Astrocyte of the cerebellum (primary cell): ENCODE results near the gene SPOP.
"Not testable (repeated sequence)": the region's sequence is repeated elsewhere in the genome, so short reads cannot be mapped to it uniquely, and the experiment has no call there.

Source experiments
- DNase-seq: peaks from one replicate; pipeline ENCODE4 v3.0.0-alpha.2; 2011; ENCODE audit warnings: low read depth
- H3K4me3 ChIP-seq: 2 replicates; pipeline ENCODE4 v1.5.1; 2011; ENCODE audit warnings: mild to moderate bottlenecking, low read depth, low read length, moderate library complexity
- in situ Hi-C: cut with HindIII; loops from 2 replicates; pipeline ENCODE4 v1.10.0; 2017; ENCODE audit warnings: low sequenced_read_pairs
- TF ChIP-seq, protein P1 (sequence below): IDR thresholded peaks from 2 replicates; pipeline ENCODE4 v1.5.1; 2012; ENCODE audit warnings: low read length, low read depth, moderate library complexity, mild to moderate bottlenecking; ENCODE audit errors: missing control alignments

Gene SPOP

GRCh38 chr17:49677933-49678847, at the start of gene SPOP:
Gene SPOP (minus strand): TSS chr17:49678097. CDS start chr17:49622810, 55,287 bp downstream.
- in situ Hi-C loops, result no loop called here
- TF ChIP-seq, protein P1, sequence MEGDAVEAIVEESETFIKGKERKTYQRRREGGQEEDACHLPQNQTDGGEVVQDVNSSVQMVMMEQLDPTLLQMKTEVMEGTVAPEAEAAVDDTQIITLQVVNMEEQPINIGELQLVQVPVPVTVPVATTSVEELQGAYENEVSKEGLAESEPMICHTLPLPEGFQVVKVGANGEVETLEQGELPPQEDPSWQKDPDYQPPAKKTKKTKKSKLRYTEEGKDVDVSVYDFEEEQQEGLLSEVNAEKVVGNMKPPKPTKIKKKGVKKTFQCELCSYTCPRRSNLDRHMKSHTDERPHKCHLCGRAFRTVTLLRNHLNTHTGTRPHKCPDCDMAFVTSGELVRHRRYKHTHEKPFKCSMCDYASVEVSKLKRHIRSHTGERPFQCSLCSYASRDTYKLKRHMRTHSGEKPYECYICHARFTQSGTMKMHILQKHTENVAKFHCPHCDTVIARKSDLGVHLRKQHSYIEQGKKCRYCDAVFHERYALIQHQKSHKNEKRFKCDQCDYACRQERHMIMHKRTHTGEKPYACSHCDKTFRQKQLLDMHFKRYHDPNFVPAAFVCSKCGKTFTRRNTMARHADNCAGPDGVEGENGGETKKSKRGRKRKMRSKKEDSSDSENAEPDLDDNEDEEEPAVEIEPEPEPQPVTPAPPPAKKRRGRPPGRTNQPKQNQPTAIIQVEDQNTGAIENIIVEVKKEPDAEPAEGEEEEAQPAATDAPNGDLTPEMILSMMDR, result no peak
- H3K4me3 ChIP-seq, result peak within 1 kb of the TSS; percentile 77
- peak; percentile 99 for DNase-seq

DNA sequence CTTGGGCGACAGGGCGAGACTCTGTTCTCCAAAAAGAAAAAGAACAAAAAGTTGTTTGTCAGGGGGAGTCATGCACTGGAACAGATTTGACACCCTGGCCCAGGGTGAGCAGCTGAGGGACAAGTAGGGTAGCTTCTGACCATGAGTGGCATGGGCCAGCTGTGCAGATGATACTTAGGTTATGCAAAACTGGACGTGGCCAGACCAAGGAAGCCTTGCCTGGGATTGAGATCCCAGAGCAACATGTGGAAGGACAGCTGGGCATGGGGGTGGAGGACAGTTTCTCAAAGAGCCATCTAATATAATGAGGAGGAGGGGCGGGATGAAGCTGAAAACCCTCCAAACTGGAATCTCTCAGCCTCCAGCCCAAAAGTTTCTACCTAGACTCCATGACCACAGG, 49.5 kb upstream of the SPOP start:
- DNase-seq, result no peak
- no peak overlapping the region for H3K4me3 ChIP-seq
- TF ChIP-seq, protein P1, result no peak
- in situ Hi-C loops, result no loop called here

GRCh38 chr17:49725452-49726130, 47.7 kb upstream of the SPOP start:
- DNase-seq, result no peak
- no peak overlapping the region for H3K4me3 ChIP-seq
- TF ChIP-seq, protein P1, result no peak
- in situ Hi-C loops, result no loop called here

GRCh38 chr17:49724552-49724951, 46.7 kb upstream of the SPOP start:
- DNase-seq, in situ Hi-C loops, H3K4me3 ChIP-seq: not testable (repeated sequence)

GRCh38 chr17:49723423-49723822, 45.5 kb upstream of the SPOP start:
- H3K4me3 ChIP-seq, result no peak overlapping the region
- DNase-seq, result no peak
- in situ Hi-C loops, result no loop called here
- TF ChIP-seq, protein P1, result no peak

DNA sequence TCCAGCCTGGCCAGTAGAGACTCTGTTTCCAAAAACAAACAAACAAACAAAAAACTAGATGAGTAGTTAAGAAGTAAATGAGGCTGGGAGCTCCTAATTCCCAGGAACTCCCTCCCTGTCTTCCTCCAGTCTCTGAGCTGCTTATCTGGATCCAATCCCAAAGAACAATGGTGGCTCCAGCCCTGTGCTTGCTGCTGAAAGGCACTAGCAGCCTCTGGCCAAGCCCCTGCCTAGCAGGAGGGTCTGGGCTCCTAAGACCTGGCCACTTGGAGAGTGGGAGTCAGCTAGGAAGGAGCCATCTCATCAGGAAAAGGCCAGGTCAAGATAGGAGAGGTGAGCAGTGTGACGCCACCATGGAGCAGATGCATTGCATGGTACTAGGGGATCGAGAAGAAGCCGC, 44.2 kb upstream of the SPOP start:
- in situ Hi-C loops, result no loop called here
- H3K4me3 ChIP-seq, result no peak overlapping the region
- DNase-seq, result no peak
- TF ChIP-seq, protein P1, result no peak
